ENCODE data around the gene GTF2A2.
A peak's percentile ranks its signal among the peaks of the same experiment; 100 is the strongest.

The GTF2A2 gene

GRCh38 chr15:59686389-59686788 lies 29.1 kb upstream of the GTF2A2 start:
- TF ChIP-seq CTCF (IDR thresholded peaks at IDR 0.05; ENCODE audit: low read depth, low read length, missing control alignments): no peak
- DNase-seq (ENCODE audit: extremely low read depth, low read depth): no peak
- H3K4me3 ChIP-seq (replicated peaks; ENCODE audit: low read depth, low read length): peak overlapping the region; percentile 21

- TF ChIP-seq CTCF (IDR thresholded peaks at IDR 0.05; ENCODE audit: low read depth, low read length, missing control alignments): no peak
- peak overlapping the region; percentile 21 for H3K4me3 ChIP-seq (replicated peaks; ENCODE audit: low read depth, low read length)
- peak; percentile 56 for DNase-seq (ENCODE audit: extremely low read depth, low read depth)
Observed at GRCh38 chr15:59685737-59686297, 28.5 kb upstream of the GTF2A2 start.

GRCh38 chr15:59680870-59681269 lies 23.6 kb upstream of the GTF2A2 start:
- no peak overlapping the region for H3K4me3 ChIP-seq (replicated peaks; ENCODE audit: low read depth, low read length)
- no peak for DNase-seq (ENCODE audit: extremely low read depth, low read depth)
- TF ChIP-seq CTCF (IDR thresholded peaks at IDR 0.05; ENCODE audit: low read depth, low read length, missing control alignments): no peak

- TF ChIP-seq CTCF (IDR thresholded peaks at IDR 0.05; ENCODE audit: low read depth, low read length, missing control alignments): no peak
- DNase-seq (ENCODE audit: extremely low read depth, low read depth): no peak
- no peak overlapping the region for H3K4me3 ChIP-seq (replicated peaks; ENCODE audit: low read depth, low read length)
Observed at GRCh38 chr15:59680346-59680745, 23.0 kb upstream of the GTF2A2 start.

GRCh38 chr15:59678620-59679019 lies 21.3 kb upstream of the GTF2A2 start:
- no peak for DNase-seq (ENCODE audit: extremely low read depth, low read depth)
- TF ChIP-seq CTCF (IDR thresholded peaks at IDR 0.05; ENCODE audit: low read depth, low read length, missing control alignments): no peak
- H3K4me3 ChIP-seq (replicated peaks; ENCODE audit: low read depth, low read length): no peak overlapping the region

- no peak for TF ChIP-seq CTCF (IDR thresholded peaks at IDR 0.05; ENCODE audit: low read depth, low read length, missing control alignments)
- no peak for DNase-seq (ENCODE audit: extremely low read depth, low read depth)
- H3K4me3 ChIP-seq (replicated peaks; ENCODE audit: low read depth, low read length): no peak overlapping the region
Observed at GRCh38 chr15:59678172-59678571, 20.9 kb upstream of the GTF2A2 start.

- DNase-seq (ENCODE audit: extremely low read depth, low read depth): no peak
- H3K4me3 ChIP-seq (replicated peaks; ENCODE audit: low read depth, low read length): no peak overlapping the region
- TF ChIP-seq CTCF (IDR thresholded peaks at IDR 0.05; ENCODE audit: low read depth, low read length, missing control alignments): no peak
Observed at GRCh38 chr15:59676565-59676964, 19.2 kb upstream of the GTF2A2 start.

All from HFF-Myc (cell line).